GM21381 (cell line): ENCODE results near the gene LEMD3.

Experiments
- ATAC-seq: cut with Tn5 transposase; IDR thresholded peaks from one replicate; pipeline ENCODE4 v1.9.1; 2021; ENCODE audit warnings: mild to moderate bottlenecking, moderate library complexity; ENCODE audit not compliant: unreplicated experiment

The LEMD3 gene

DNA sequence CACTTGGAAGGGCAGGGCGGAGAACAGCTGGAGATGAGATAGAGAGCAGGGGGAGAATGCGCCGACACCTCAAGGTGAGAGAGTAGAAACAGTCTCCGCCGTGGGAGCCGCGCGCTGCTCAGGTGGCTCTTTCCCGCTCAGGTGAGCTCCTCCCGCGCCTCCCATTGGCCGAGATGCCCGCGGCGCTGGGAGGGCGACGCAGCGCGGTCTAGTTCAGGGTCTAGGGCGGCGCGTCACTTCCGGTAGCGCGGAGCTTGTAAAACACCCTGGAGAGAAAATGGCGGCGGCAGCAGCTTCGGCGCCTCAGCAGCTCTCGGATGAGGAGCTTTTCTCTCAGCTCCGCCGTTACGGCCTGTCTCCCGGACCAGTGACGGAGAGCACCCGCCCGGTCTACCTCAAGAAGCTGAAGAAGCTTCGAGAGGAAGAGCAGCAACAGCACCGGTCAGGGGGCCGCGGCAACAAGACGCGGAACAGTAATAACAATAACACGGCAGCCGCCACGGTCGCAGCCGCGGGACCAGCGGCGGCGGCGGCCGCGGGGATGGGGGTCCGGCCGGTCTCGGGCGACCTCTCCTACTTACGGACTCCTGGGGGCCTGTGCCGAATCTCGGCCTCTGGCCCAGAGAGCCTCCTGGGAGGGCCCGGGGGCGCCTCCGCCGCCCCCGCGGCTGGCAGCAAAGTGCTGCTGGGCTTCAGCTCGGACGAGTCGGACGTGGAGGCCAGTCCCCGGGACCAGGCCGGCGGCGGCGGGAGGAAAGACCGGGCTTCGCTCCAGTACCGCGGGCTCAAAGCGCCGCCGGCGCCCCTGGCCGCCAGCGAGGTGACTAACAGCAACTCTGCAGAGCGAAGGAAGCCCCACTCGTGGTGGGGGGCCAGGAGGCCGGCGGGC is at the start of gene LEMD3:
TSS of gene LEMD3 (plus strand) at position 264 of the 889 bp plus-strand sequence. CDS start at position 278, 14 bp downstream.
- ATAC-seq, result peak; percentile 94

DNA sequence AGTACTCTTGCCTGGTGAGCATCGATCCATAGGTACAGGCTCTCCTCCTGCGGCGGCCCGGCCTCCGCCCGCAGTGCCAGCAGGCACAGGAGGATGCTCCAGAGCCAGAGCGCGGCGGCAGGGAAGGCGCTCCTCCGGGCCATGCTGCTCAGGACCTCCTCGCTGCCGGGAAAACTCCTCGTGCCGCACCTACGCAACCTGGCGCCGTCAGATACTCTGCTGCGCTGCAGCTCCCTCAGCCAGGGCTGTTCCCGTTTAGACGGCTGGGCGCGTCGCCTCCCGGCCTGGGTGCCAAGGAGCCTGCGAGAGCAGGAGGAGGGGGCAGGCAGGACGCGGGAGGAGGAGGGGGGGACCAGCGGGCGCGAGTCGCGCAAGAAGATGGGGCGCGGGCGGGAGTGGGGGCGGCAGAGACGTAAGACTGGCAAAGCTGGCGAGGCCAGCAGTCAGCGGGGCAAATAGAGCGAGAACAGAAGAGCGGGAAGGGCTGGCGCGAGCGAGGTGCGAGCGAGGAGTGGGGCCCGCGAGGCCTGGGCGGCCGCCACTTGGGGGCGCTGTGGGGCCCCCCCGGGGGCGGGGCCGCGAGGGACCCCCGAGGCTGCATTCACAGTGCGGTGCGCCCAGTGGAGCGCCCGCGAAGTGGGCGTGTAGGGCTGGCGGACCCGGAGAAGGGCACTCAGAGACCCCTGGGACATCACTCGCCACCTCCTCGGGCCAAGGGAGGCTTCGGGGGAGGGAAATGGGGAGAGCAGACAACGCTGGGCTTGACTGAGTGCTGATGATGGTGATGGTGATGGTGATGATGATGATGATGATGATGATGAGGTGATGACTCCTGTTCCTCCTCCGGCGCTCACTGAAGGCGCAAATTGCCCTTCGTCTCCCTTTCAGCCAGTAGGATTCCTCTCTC is 48.1 kb upstream of the LEMD3 start, which contains the start of gene WIF1:
TSS of gene WIF1 (minus strand) at position 257 of the 907 bp plus-strand sequence. CDS start at position 143, 114 bp downstream.
- peak; percentile 67 for ATAC-seq

DNA sequence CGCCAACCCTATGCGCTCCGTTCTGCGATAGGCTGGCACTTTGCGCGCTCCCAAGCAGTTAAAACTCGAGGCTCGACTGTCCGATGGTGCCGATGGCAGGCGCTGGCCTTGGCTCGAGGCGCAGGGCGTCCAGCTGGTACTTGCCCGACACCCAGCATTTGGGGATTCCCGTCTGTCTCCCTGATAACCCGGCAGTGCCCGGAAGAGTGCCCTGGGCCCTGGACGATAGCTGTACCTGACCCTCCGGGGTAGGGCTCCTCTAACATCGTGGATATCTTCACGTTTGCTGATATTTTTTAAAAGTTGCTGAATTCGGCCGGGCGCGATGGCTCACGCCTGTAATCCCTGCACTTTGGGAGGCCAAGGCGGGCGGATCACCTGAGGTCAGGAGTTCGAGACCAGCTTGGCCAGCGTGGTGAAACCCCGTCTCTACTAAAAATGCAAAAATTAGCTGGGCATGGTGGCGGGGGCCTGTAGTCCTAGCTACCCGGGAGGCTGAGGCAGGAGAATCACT is 47.4 kb upstream of the LEMD3 start:
- no peak for ATAC-seq

DNA sequence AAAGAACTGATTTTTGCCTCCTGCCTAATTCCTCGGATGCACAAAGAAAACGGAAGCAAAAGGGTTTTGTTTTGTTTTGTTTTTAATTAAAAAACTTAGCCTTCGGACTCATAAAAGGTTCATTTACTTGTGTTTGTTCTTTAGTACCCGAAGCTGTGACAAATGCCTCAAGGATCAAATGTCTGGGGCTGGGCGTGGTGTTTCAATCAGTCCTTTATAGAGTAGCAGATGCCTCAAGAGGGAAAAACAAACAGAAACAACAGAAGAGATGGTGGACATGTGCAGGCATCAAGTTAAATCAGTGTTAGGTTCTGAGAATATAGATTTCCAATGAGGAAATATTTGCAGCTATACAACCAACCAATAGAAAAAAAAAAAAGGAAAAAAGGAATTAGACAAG is 46.7 kb upstream of the LEMD3 start:
- ATAC-seq, result no peak

DNA sequence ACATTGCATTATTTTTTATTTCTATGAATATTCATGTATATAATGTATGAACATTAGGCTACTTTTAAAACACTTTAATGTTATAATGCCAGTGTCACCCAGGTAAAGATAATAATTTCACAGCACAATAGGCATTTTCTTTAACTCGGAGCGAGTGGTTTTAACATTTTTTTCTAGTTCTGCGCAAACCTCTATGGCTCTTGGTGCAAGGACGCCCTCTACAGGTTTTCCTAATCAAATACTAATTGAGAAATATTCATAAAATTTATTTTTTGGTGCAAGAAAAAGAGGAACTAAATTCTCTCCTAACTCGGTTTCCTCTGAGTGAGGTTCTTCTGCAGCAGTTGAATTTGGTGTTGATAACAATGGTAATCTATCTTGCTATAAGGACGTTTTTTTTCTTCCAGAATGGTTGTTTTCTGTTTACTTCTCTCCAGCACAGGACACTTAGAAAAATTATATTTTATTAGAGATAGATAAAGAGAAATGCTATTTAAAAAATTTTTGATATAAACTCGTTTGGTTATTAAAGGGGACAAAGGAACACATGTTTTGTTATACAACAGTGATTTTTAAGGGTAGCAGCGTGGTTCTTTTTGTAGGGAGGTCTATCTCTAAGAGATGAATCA is 45.8 kb upstream of the LEMD3 start:
- no peak for ATAC-seq

DNA sequence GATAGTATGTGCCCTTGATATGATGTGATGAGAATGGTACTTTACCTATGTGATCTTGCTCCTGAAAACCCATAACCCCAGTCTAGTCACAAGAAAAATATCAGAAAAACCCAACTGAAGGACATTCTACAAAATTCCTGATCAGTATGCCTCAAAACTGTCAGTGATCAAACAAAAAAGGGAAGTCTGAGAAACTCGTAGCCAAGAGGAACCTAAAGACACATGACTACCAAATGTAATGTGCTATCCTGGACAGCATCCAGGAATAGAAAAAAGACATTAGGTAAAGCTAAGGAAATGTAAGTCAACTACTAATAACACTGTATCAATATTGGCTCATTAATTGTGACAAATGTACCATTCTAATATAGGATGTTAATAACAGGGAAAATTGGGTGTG is 44.1 kb upstream of the LEMD3 start:
- no peak for ATAC-seq

DNA sequence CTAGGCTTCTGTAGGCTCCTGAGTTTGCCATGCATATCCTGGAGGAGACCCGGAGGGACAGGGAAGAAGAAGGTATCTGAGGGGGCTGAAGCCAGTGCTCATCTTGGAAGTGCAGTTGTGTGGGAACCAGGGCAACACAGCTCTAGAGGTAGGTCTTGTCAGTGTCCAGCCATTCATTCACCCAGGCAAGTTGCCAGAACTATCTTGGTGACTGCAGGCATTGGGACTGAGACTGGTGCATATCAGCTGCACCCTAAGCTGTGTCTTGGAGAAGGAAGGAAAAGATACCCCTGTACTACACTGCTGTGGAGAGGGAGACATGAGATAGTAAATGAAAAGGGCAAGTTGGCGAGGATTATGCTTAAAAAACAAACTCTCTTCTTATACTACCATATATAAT is 43.4 kb upstream of the LEMD3 start:
- ATAC-seq, result no peak

DNA sequence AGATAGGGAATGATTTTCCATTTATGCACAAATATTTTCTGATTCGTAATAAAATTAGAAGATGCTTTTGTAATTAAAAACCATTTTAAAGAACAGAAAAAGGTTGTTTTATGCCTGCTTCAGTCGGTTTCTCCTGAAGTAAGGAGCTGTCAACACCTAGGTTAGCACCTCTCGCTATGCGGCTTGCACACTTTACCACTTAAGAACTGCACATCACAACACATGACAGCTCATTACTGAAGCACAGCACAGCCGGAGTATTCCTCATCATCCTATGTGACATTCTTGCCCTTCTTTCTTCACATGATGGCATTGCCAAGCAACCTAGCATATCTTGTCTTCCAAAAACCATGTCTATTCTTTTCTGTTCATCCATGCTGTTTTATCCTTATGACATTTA is 42.9 kb upstream of the LEMD3 start:
- no peak for ATAC-seq

DNA sequence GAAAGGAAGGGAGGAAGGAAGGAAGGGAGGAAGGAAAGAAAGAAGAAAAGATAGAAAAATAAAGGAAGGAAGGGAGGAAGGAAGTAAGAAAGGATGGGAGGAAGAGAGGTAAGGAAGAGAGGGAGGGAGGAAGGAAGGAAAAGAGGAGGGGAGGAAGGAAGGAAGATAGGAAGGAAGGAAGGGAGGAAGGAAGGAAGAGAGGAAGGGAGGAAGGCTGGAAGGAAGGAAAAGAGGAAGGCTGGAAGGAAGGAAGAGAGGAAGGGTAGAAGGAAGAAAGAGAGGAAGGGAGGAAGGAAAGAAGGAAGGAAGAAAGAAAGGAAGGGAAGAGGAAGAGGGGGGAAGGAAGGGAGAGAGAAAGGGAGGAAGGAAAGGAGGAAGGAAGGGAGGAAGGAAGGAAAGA is 35.5 kb upstream of the LEMD3 start:
- ATAC-seq, result no peak

DNA sequence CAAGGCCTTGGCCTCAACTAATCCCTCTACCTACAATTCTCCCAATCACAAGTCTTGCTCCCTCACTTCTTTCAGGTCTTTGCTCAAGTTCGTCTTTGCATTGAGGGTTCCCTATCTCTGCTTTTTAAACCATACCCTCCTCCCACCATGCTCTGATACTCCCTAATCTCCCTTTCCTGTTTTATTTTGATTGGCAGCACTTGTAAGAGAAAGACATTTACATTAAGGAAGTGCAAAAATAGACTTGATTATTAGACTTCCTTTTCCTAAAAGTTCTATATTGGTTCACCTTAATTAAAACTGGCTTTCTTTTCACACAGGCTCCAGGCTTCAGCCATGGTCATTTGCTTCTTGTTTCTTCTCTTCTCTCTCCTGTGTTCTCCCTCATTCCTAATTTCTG is 30.0 kb upstream of the LEMD3 start:
- no peak for ATAC-seq

DNA sequence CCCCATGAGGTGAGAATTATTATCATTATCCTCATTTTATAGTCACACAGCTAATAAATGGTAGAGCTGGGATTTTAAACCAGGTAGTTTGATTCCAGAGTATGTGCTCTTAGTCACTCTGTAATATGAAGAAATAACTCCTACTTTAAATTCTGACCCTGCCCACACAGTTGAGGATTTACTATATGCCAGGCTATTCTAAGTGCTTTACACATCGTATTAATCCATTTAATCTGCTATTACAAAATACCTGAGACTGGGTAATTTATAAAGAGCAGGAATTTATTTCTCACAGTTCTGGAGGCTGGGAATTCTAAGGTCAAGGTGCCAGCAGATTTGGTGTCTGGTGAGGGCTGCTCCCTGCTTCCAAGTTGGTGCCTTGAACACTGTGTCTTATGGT is 28.6 kb upstream of the LEMD3 start:
- no peak for ATAC-seq

DNA sequence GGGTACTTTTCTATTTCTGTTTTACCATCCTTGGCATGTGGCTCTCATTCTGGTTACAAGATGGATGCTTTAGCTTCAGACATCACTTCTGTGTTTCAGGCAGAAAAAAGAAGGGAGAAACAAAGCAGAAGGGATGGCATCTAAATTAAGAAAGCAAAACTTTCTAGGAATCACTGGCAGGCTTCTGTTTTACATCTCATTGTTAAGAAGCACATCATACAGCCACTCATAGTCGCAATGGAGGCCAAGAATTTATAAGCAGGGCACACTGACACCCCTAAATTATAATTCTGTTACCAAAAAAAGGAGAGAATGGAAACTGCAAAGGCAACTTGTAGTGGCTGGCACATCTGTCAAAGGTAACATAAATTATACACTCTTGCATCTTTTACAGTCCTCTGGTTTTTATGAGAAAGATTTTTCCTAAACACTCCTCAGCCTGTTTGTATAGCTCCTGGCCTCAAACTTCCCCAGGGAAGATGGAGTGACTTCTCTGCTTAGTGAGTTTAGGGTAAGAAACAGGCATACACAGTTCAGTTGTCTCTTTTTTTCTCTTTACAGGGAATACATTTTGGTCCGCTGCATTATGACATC is 22.0 kb upstream of the LEMD3 start:
- ATAC-seq, result no peak

DNA sequence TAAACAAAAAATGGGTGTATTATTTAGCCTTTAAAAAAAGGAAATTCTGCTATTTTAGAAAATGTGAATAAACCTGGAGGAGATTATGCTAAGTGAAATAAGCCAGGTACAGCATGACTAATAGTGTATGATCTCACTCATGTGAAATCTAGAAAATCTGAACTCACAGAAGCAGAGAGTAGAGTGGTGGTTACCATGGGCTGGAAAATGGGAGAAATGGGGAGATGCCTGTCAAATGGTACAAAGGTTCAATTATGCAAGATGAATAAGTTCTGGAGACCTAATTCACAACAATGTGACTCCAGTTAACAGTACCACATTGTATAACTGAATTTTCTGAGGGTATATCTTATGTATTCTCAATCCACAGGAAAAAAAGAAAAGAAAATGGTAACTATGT is 17.4 kb upstream of the LEMD3 start:
- ATAC-seq, result no peak

DNA sequence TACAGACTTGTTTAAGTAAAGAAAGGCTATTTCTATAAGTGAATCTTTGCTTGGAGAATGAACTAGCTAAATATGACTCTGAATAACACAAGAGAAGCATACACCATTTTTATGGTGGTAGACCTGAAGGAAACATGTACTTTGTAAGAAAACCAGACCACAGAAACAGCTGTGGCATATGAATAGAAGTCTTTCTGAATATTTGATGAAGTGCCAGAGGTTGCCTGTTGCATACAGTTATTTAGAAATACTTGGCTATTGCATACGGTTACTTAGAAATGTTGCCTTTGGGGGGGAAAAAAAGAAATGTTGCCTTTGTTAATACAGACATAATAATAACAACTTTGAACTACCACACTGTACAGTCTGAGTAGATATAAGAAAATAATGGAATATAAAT is 16.8 kb upstream of the LEMD3 start:
- ATAC-seq, result no peak

DNA sequence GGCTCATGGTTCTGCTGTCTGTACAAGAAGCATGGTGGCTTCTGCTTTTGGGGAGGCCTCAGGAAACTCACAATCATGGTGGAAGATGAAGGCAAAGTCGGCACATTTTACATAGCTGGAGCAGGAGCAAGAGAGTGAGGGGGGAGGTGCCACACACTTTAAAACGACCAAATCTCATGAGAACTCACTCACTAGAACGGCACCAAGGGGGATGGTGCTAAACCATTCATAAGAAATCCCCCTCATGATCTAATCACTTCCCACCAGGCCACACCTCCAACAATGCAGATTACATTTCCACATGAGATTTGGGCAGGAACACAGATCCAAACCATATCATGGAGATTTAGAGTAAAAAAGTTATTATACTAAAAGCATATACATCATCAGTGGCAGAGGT is 13.6 kb upstream of the LEMD3 start:
- peak; percentile 33 for ATAC-seq

DNA sequence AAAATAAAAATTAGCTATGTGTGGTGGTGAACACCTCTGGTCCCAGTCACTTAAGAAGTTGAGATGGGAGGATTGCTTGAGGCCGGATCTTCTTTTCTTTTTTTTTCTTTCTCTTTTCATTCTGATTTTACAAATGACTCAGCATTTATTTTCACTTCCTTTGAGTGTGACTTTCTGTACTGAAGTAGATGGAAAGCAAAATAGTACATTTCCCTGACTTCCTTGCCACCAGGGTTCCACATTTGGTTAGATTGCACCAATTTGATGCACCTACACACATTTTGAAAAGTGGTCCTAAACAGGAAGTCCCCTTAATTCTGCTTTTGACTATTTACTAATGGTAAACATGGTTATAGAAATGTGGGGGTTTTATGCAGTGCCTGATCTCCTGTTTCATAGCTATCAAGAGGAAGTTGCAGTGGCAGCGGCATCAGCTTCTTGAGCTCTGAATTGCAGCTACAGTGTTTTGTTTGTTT is 13.0 kb upstream of the LEMD3 start:
- ATAC-seq, result peak; percentile 94

DNA sequence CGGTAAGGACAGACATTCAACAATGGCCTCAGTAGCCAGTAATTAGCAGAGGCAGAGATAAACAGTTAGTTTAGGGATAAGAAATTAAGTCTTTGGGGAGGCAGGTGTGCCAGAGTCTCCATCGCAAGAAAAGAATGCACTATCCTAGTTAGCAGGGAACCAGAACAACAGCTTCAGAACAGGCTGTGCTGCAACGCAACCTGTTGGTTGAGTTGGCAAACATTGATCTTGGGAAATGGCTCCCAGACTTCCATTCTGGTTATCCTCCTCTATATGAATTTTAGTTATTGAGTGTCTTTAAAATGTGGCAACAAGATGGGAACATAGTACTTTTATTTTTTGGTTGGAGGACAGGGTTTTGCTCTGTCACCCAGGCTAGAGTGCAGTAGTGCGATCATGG is 12.3 kb upstream of the LEMD3 start:
- no peak for ATAC-seq

DNA sequence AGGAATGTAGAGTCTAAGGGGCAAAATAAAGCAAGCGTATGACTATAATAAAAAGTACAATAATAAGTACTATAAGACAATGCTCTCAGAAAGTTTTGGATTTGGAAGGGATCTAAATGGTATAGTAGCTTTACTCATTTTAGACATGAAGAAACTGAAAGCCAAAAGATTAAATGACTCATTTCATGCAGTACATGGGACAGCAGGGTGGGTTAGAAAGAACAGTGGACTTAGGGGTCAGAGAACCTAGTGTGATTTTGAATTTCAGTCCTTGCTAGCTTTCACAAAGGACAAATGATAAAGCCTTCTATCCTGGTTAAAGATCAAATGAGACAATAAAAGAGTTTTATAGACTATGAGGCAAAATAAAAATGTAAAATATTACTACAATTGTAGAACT is 6.8 kb upstream of the LEMD3 start:
- ATAC-seq, result no peak

DNA sequence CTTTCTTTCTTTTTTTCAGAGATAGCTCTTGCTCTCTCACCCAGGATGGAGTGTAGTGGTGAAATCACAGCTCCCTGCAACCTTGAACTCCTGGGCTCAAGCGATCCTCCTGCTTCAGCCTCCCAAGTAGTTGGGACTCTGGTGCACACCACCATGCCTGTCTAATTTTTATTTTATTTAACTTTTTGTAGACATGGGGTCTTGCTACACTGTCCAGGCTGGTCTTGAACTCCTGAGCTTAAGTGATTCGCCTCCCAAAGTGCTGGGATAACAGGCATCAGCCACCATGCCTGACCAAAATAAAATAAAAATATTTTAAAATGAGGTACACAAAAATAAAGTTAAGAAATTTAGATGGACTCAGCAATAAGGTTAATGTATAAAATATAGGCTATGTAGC is 5.1 kb upstream of the LEMD3 start:
- no peak for ATAC-seq

DNA sequence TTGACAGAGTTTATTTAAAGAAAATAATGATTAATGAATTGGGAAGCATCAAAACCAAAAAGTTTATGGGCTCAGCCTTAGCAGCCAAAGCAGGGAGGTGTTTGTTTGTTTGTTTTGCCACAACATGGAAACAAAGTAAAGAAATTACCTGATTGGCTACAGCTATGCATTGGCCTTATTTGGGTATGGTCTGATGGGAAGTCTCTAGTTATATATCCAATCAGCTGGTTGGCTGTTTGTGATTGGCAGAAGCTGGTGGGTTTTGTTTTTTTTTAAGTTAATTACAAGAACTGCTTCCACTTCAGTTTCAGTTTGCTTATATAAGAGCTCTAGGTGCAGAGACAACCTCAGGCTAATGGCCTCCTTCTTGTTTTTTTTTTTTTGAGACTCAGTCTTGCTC is 4.6 kb upstream of the LEMD3 start:
- no peak for ATAC-seq
